CD4-positive, alpha-beta T cell (primary cell): ENCODE measurements around the gene SOS1. TPM values are rescaled to one million over a fixed set of nuclear protein-coding genes. Genes with fewer than 3 reads are reported as not detected.

Experiments
- ATAC-seq: fragments of 200-7000 bp; cut with Tn5 transposase; one replicate; pipeline ENCODE4 v1.10.0; 2022; ENCODE audit warnings: mild to moderate bottlenecking; ENCODE audit not compliant: poor library complexity
- CTCF ChIA-PET: fragments of 350-600 bp; sonication (Branson Sonifier 250); formaldehyde crosslinking; loops from one replicate; lab custom pipeline; 2021; ENCODE audit warnings: antibody characterized with exemption, inconsistent platforms; lab: Charles Lee
- POLR2A ChIA-PET: fragments of 350-600 bp; sonication (Branson Sonifier 250); formaldehyde crosslinking; loops from one replicate; lab custom pipeline; 2021; ENCODE audit warnings: antibody characterized with exemption, inconsistent platforms; lab: Charles Lee
- DNase-seq, 14 experiments: peaks; one replicate each; pipeline ENCODE4 v3.0.0-alpha.2; 2013 to 2020; ENCODE audit warnings: mixed read lengths in 2 of 14
- H3K27ac ChIP-seq, 2 donors: one replicate each; pipeline versions ENCODE4 v1.5.1 to v1.7.0; 2013; ENCODE audit warnings: low read length in 2 of 2, low read depth in 1 of 2, mild to moderate bottlenecking in 1 of 2
- H3K27me3 ChIP-seq, 2 experiments: 1 replicate in 1 of 2; 2 replicates in 1 of 2; pipeline versions ENCODE4 v1.6.1 to v1.7.0; 2013; ENCODE audit warnings: low read length in 2 of 2, control low read depth in 1 of 2, mild to moderate bottlenecking in 1 of 2, moderate library complexity in 1 of 2; ENCODE audit not compliant: insufficient read depth in 2 of 2, control insufficient read depth in 1 of 2
- H3K36me3 ChIP-seq: one replicate; pipeline ENCODE4 v1.6.1; 2013; ENCODE audit warnings: low read length, control low read depth; ENCODE audit not compliant: insufficient read depth
- H3K4me1 ChIP-seq: one replicate; pipeline ENCODE4 v1.6.1; 2013; ENCODE audit warnings: low read length, control low read depth; ENCODE audit not compliant: insufficient read depth
- H3K4me3 ChIP-seq: one replicate; pipeline ENCODE4 v1.5.1; 2013; ENCODE audit warnings: mild to moderate bottlenecking, low read length, moderate library complexity
- H3K9me3 ChIP-seq, 2 experiments: 1 replicate in 1 of 2; 2 replicates in 1 of 2; pipeline versions ENCODE4 v1.6.1 to v1.7.0; 2013; ENCODE audit warnings: low read length in 2 of 2, mild to moderate bottlenecking in 2 of 2, control low read depth in 1 of 2, moderate library complexity in 1 of 2; ENCODE audit not compliant: control insufficient read depth in 1 of 2, insufficient read depth in 1 of 2
- H3K27ac Mint-ChIP-seq: one replicate; pipeline ENCODE4 v1.8.0; 2020; ENCODE audit warnings: mixed read lengths
- H3K27me3 Mint-ChIP-seq: one replicate; pipeline ENCODE4 v1.8.0; 2021; ENCODE audit warnings: mixed read lengths
- H3K36me3 Mint-ChIP-seq: one replicate; pipeline ENCODE4 v1.8.0; 2021; ENCODE audit warnings: low read depth, mixed read lengths
- H3K4me1 Mint-ChIP-seq: one replicate; pipeline ENCODE4 v1.8.0; 2021; ENCODE audit warnings: low read depth, mixed read lengths
- H3K4me3 Mint-ChIP-seq: one replicate; pipeline ENCODE4 v1.8.0; 2020; ENCODE audit warnings: mild to moderate bottlenecking, mixed read lengths
- H3K9me3 Mint-ChIP-seq: one replicate; pipeline ENCODE4 v1.8.0; 2020; ENCODE audit warnings: mixed read lengths
- CTCF ChIP-seq: fragments of 200-600 bp; IDR thresholded peaks from one replicate; pipeline ENCODE4 v1.8.0; 2022; ENCODE audit warnings: antibody characterized with exemption, mild to moderate bottlenecking
- intact Hi-C, 2 experiments: fragments of 100-400 bp; cut with DNase I in 1 of 2; cut with micrococcal nuclease in 1 of 2; formaldehyde crosslinking; loops; one replicate each; pipeline versions ENCODE4 v1.15.1 to v1.9.0; 2023 to 2025; cut with DNase I, micrococcal nuclease
- total RNA-seq, 174 experiments: library from RNA in 2 of 174; stranded (reverse) in 2 of 174; gene quantifications; one replicate each; pipeline ENCODE4 v1.2.3 and lab custom pipeline; 2021 to 2026

Gene SOS1
- total RNA-seq, 2 experiments from 2014 or later: 16.4 to 16.9 TPM

GRCh38 chr2:39159283-39159682, 38.4 kb upstream of the SOS1 start:
- POLR2A ChIA-PET: no interaction called here

GRCh38 chr2:39158351-39158750, 37.5 kb upstream of the SOS1 start:
- Histone ChIP-seq H3K9me3 (no peaks in the 10 kb centered on the region), H3K27me3 (no peaks in the 10 kb centered on the region), H3K4me3 (no peak overlapping the region), H3K36me3 (no peaks in the 10 kb centered on the region), H3K4me1 (no peaks in the 10 kb centered on the region), H3K27ac (no peak overlapping the region)
- ATAC-seq (no peak), DNase-seq (no peak)
- intact Hi-C loops: no loop called here
- no peak for TF ChIP-seq CTCF
- H3K27ac Mint-ChIP-seq: no peak overlapping the region
- H3K36me3 Mint-ChIP-seq: no peaks in the 10 kb centered on the region
- no peaks in the 10 kb centered on the region for H3K27me3 Mint-ChIP-seq
- no peaks in the 10 kb centered on the region for H3K4me1 Mint-ChIP-seq
- POLR2A ChIA-PET: no interaction called here
- H3K4me3 Mint-ChIP-seq: no peak overlapping the region
- CTCF ChIA-PET: no interaction called here
- H3K9me3 Mint-ChIP-seq: no peaks in the 10 kb centered on the region

More at GRCh38 chr2:39159283-39159682, 38.4 kb upstream of the SOS1 start:
- intact Hi-C loops: no loop called here
- Mint-ChIP-seq H3K9me3 (no peaks in the 10 kb centered on the region), H3K36me3 (no peaks in the 10 kb centered on the region), H3K27me3 (no peaks in the 10 kb centered on the region), H3K27ac (no peak overlapping the region), H3K4me1 (no peaks in the 10 kb centered on the region), H3K4me3 (no peak overlapping the region)
- H3K4me1 ChIP-seq: no peaks in the 10 kb centered on the region
- H3K27me3 ChIP-seq: no peaks in the 10 kb centered on the region
- H3K36me3 ChIP-seq: no peaks in the 10 kb centered on the region
- CTCF ChIA-PET: no interaction called here
- H3K9me3 ChIP-seq: no peaks in the 10 kb centered on the region
- DNase-seq (no peak), ATAC-seq (no peak)
- H3K27ac ChIP-seq: no peak overlapping the region
- no peak for TF ChIP-seq CTCF
- H3K4me3 ChIP-seq: no peak overlapping the region

GRCh38 chr2:39156846-39157245, 36.0 kb upstream of the SOS1 start:
- ChIA-PET CTCF (no interaction called here), POLR2A (no interaction called here)
- intact Hi-C loops: no loop called here
- H3K4me3 ChIP-seq: no peak overlapping the region
- no peaks in the 10 kb centered on the region for H3K9me3 Mint-ChIP-seq
- no peak overlapping the region for H3K27ac ChIP-seq
- no peaks in the 10 kb centered on the region for H3K4me1 ChIP-seq
- H3K27ac Mint-ChIP-seq: no peak overlapping the region
- H3K4me3 Mint-ChIP-seq: no peak overlapping the region
- H3K4me1 Mint-ChIP-seq: no peaks in the 10 kb centered on the region
- ATAC-seq (no peak), DNase-seq (no peak)
- no peaks in the 10 kb centered on the region for H3K36me3 ChIP-seq
- no peaks in the 10 kb centered on the region for H3K27me3 ChIP-seq
- TF ChIP-seq CTCF: no peak
- no peaks in the 10 kb centered on the region for H3K36me3 Mint-ChIP-seq
- H3K9me3 ChIP-seq: no peaks in the 10 kb centered on the region
- no peaks in the 10 kb centered on the region for H3K27me3 Mint-ChIP-seq
